Measurements from ENCODE around the gene NDUFAF5. TPM values are rescaled to one million over a fixed set of nuclear protein-coding genes. Genes with fewer than 3 reads are reported as not detected.
"Not testable (repeated sequence)": the region's sequence is repeated elsewhere in the genome, so short reads cannot be mapped to it uniquely, and the experiment has no call there.

The NDUFAF5 gene
- 10 to 100 TPM; 12.0 to 53.4 (median 17.7) TPM for total RNA-seq

GRCh38 chr20:13784893-13785715 lies at the start of gene NDUFAF5, which contains the start of gene ESF1:
NDUFAF5 (plus strand) TSS chr20:13785028; CDS start chr20:13785069, 41 bp downstream.
ESF1 (minus strand) TSS chr20:13784919; CDS start chr20:13783140, 1,779 bp downstream.
- H3K36me3 ChIP-seq: peaks cover 0 to 41% (median 11%) of the 10 kb centered on the region in 4 donors
- H3K4me1 ChIP-seq: peaks cover 19 to 38% (median 27%) of the 10 kb centered on the region in 4 donors
- H3K27me3 ChIP-seq: no peaks in the 10 kb centered on the region
- DNase-seq: peak; percentile 95 to 96
- whole genome bisulfite sequencing, 2 donors: 0% methylated on average over 12 to 53 of the region's 54 CpGs
- TF ChIP-seq POLR2AphosphoS5 (IDR thresholded peaks at IDR 0.05): peak; percentile 76 to 97
- TF ChIP-seq POLR2A (IDR thresholded peaks at IDR 0.05): peak in 2 of 4 donors; percentile 68 to 69
- TF ChIP-seq CTCF (IDR thresholded peaks at IDR 0.05): no peak
- TF ChIP-seq EP300 (IDR thresholded peaks at IDR 0.05): peak in 2 of 4 donors; percentile 35 to 89
- peak within 1 kb of the TSS; percentile 66 to 90 (median 70) for H3K4me3 ChIP-seq
- no peaks in the 10 kb centered on the region for H3K9me3 ChIP-seq
- ATAC-seq (ENCODE audit: low FRiP score in 2 of 2): peak; percentile 98 to 100
- H3K27ac ChIP-seq: peak within 1 kb of the TSS; percentile 88 to 94 (median 91)

DNA sequence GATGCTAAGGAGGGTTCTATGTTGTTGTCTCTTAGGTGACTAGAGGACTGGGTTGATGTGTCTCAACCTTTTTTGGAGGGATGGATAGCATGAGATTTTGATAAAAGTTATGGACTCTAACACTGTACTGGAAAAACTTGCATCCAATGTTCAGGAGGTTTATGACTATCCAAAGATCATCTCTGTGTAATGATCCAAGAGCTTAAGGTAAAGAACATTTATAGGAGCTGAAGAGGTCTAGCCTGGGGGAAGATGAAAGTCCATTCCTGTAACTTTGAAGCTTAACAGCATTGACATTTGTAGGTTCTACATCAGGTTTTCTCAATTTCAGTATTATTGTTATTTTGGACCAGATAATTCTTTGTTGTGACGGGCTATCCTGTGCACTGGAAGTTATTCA lies 49.0 kb upstream of the NDUFAF5 start:
- Histone ChIP-seq H3K4me3 (no peak overlapping the region), H3K27ac (peak overlapping the region in 2 of 4 donors; percentile 32 to 38), H3K4me1 (no peaks in the 10 kb centered on the region), H3K9me3 (no peaks in the 10 kb centered on the region), H3K36me3 (peaks cover 0 to 24% (median 13%) of the 10 kb centered on the region in 4 donors), H3K27me3 (no peaks in the 10 kb centered on the region)
- no peak for ATAC-seq (ENCODE audit: low FRiP score in 2 of 2)
- TF ChIP-seq CTCF (IDR thresholded peaks at IDR 0.05) (no peak), EP300 (IDR thresholded peaks at IDR 0.05) (no peak), POLR2AphosphoS5 (IDR thresholded peaks at IDR 0.05) (no peak), POLR2A (IDR thresholded peaks at IDR 0.05) (no peak)
- no peak for DNase-seq
- 89 to 93% methylated on average over 1 of the region's 1 CpG for WGBS, 2 donors

DNA sequence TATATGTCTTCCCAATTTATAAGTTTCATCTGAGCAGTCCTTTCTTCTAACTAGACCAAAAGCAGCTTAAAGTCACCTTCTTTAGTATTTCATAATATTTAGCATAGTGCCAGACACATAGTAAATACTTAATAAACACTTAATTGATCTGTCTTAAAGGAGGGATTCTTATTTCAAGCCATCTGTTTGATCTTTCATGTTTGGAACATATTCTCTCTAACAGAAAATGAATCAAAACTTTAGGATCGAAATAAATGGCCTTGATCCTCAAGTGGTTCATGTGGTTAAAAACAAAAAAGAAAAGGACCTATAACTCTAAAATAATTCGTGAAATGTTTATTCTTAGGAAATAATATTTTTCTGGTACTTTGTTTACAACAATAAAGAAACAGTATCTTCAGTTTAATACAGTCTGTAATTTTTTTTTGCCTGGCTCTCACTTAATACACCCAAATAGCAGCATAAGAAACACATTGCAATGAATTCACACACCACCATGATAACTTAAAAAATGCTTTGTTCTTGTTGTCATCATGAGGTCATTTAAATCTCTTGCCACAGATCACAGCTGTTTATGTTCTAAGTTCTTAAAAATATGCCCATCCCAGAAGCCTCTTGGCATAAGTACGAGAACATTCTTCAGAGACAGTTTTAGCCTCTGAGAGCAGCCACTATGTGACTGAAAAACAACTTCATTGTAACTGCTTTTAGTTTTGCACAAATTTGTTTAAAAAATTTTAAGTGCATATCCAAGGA lies 48.2 kb upstream of the NDUFAF5 start:
- DNase-seq (no peak), ATAC-seq (ENCODE audit: low FRiP score in 2 of 2) (peak in 1 of 2 donors; percentile 87)
- Histone ChIP-seq H3K27ac (peak overlapping the region in 2 of 4 donors; percentile 32 to 38), H3K4me1 (no peaks in the 10 kb centered on the region), H3K36me3 (peaks cover 0 to 24% (median 12%) of the 10 kb centered on the region in 4 donors), H3K4me3 (no peak overlapping the region), H3K27me3 (no peaks in the 10 kb centered on the region), H3K9me3 (no peaks in the 10 kb centered on the region)
- TF ChIP-seq CTCF (IDR thresholded peaks at IDR 0.05): no peak
- TF ChIP-seq POLR2A (IDR thresholded peaks at IDR 0.05): no peak
- TF ChIP-seq POLR2AphosphoS5 (IDR thresholded peaks at IDR 0.05): no peak
- TF ChIP-seq EP300 (IDR thresholded peaks at IDR 0.05): no peak
- 74 to 76% methylated on average over 3 of the region's 3 CpGs for WGBS, 2 donors

DNA sequence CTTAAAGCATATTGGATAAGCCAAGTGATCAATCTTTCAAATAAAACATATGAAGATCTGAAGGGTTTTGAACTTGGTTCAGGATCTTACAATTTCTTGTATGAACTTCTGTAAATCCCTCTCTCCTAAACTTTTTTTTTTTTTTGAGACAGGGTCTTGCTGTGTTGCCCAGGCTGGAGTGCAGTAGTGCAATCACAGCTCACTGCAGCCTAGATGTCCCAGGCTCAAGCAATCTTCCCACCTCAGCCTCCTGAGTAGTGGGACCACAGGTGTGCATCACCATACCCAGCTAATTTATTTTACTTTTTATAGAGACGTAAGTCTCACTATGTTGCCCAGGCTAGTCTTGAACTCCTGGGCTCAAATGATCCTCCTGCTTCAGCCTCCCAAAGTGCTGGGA lies 46.6 kb upstream of the NDUFAF5 start:
- H3K4me1 ChIP-seq; H3K27ac ChIP-seq; H3K4me3 ChIP-seq; H3K9me3 ChIP-seq; DNase-seq; ATAC-seq (ENCODE audit: low FRiP score in 2 of 2); H3K27me3 ChIP-seq: not testable (repeated sequence)
- H3K36me3 ChIP-seq: peaks cover 0 to 15% (median 5%) of the 10 kb centered on the region in 4 donors
- WGBS, 2 donors: 91 to 100% methylated on average over 1 of the region's 1 CpG

All from upper lobe of left lung (tissue), 6 donors.